ENCODE data around the gene CARMIL1.
A peak's percentile ranks its signal among the peaks of the same experiment; 100 is the strongest.

The CARMIL1 gene

DNA sequence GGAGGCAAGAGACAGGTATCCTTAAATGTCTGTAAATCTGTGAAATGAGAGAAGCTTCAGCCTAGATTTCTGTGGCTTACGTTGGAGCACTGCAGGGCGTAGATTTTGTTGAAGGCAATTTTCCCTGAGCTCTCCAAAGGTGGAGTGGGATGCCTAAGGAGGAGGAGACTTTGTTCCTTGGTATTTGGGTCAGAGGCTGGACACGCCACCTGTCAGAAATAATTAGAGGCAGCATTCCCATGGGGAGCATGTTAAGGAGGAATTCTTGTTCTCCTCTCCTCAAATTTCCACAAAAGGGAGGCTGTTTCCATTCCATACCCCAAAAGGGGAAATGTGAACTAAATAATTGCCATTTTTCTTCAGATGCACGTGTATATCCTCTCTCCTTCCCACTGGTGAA lies 361.7 kb downstream of the CARMIL1 start:
- no peak for DNase-seq (ENCODE audit: low read depth in 3 of 3, low spot score in 1 of 3)

DNA sequence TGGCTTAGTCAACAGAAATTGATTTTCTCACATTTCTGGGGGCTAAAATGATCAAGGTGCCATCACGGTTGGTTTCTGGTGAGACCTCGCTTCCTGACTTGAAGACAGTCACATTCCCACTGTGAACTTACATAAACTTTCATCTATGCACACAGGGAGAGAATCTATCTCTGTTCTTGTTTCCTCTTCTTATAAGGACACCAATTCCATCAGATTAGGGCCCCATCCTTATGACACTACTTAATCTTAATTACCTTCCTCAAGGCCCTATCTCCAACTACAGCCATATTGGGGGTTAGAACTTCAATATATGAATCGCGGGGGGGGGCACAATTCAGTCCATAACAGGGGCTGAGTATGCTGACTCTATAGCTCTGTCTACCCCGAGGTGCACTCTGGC lies 362.2 kb downstream of the CARMIL1 start:
- DNase-seq (ENCODE audit: low read depth in 3 of 3, low spot score in 1 of 3): no peak

GRCh38 chr6:25641940-25642666 lies 362.9 kb downstream of the CARMIL1 start:
- no peak for DNase-seq (ENCODE audit: low read depth in 3 of 3, low spot score in 1 of 3)

- DNase-seq (ENCODE audit: low read depth in 3 of 3, low spot score in 1 of 3): no peak
Measured at GRCh38 chr6:25642667-25643328, 363.6 kb downstream of the CARMIL1 start.

- no peak for DNase-seq (ENCODE audit: low read depth in 3 of 3, low spot score in 1 of 3)
Measured at GRCh38 chr6:25645916-25646315, 366.7 kb downstream of the CARMIL1 start.

DNA sequence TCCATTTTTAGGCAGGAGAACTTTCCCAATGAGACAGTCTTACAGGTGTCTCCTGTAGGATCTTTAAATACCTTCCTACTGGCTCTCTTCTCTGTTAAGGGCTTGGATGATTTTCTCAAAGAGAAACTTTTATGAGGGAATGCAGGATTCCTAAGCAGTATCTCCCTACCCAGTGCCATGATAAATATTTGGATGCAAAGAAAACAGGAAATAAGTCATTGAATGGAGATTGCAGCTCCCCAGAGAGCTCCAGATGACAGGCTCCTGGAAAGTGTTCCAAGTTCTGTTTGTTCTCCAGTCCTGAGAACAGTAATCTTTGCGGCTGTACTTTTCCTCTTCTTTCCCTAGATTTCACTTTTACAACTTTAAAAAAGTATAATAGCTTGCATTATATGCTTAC lies 370.4 kb downstream of the CARMIL1 start:
- DNase-seq (ENCODE audit: low read depth in 3 of 3, low spot score in 1 of 3): no peak

DNA sequence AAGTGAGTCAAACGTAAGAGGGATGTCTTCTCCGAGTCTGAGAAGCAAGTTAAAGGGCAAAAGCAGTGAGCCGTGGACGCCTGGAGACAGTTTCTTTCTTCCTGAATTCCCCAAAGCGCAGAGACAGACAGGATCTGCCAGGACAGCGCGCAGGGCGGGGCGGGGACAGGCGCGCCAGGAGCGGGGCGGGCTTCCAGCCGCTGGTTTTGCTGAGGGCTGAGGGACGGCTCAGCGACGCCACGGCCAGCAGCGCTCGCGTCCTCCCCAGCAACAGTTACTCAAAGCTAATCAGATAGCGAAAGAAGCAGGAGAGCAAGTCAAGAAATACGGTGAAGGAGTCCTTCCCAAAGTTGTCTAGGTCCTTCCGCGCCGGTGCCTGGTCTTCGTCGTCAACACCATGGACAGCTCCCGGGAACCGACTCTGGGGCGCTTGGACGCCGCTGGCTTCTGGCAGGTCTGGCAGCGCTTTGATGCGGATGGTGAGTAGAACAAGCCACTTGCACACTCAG lies 372.9 kb downstream of the CARMIL1 start, which contains the start of gene SCGN:
TSS of gene SCGN (plus strand) at position 209 of the 509 bp plus-strand sequence. CDS start at position 398, 189 bp downstream.
- DNase-seq (ENCODE audit: low read depth in 3 of 3, low spot score in 1 of 3): peak in 1 of 3 donors; percentile 12

DNA sequence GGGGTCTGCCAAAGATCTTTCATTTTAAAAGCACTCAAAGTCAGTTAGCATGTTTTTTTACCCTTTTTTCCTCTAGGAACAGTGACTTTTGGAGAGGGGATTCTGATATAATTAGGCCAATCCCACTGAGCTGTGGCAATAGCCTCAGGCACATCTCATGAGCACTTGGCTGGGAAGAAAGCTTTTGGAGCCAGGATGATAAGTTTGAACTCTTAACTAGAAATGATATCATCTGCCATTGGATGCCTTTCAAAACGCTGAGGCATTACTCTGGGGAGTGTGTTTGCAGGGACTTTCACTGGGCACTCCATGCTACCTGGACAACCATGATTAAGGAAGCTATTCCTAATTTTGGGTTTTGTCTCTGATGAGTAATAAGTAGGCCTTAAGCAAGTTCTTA lies 376.5 kb downstream of the CARMIL1 start:
- no peak for DNase-seq (ENCODE audit: low read depth in 3 of 3, low spot score in 1 of 3)

DNA sequence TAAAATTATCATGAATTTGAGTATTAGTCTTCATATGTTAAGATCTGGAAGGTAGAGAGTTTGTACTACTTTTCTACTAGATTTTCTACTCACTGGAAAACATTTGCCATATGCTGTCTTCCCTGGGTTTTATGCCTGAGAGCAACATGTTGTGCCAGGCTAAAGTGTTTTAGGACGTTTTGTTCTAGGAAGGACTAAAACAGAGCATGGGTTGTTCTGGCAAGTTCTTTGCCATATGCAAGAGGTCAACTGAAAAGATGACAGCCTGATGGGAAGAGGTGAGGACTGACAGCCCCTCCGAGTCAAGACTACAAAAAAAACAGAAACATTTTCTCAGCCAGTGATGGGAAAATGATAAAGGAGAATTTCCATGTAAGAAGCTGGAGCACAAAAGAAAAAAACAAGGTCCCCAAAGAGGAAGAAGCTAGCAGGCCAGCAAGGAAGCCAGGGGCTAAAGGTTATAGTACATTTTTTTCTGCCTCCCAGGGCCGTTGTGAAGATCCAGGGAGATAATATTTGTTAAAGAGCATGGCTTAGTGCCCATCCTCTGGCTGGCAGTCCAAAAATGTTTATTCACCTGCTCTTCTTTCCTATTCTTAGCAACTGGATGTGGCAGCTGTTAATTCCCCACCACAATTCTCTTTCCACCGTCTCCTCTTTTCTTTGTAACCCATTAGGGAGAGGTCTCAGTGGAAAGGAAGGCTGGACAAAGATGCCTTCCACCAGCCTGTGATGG lies 380.6 kb downstream of the CARMIL1 start:
- DNase-seq (ENCODE audit: low read depth in 3 of 3, low spot score in 1 of 3): no peak

GRCh38 chr6:25660512-25660911 lies 381.3 kb downstream of the CARMIL1 start:
- DNase-seq (ENCODE audit: low read depth in 3 of 3, low spot score in 1 of 3): no peak

DNA sequence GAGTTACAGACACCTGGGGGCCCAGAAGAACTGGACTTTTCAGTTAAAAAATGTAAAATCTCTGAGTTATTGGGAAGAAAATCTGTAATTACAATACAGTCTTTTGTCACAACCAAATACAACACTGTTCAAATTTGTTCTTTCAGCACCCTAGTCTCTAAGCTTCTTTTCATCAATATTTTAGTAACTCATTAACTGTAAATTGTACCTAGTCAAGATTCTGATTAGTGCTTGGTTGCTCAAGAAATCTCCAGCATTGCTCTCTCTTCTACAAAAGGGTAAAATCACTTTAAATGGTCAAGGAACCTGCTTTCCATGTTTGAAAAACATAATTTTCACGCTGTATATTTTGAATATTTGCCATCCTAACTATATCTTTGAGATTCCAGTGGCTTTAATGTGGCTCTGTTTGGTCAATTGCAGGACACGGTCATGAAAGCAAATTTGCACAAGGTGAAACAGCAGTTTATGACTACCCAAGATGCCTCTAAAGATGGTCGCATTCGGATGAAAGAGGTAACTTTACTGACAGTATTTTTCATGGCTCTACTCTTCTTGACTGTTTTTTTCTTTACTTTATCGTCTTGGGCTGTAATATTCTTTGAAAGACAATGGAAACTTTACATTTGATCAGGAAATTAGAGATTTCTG lies 382.1 kb downstream of the CARMIL1 start:
- DNase-seq (ENCODE audit: low read depth in 3 of 3, low spot score in 1 of 3): no peak

GRCh38 chr6:25665455-25665854 lies 386.3 kb downstream of the CARMIL1 start:
- DNase-seq (ENCODE audit: low read depth in 3 of 3, low spot score in 1 of 3): no peak

GRCh38 chr6:25669413-25669812 lies 390.2 kb downstream of the CARMIL1 start:
- DNase-seq (ENCODE audit: low read depth in 3 of 3, low spot score in 1 of 3): no peak
